ENCODE measurements around the gene PGBD4. TPM values are rescaled to one million over a fixed set of nuclear protein-coding genes. Genes with fewer than 3 reads are reported as not detected.

PGBD4 gene
- total and polyA plus RNA-seq, 11 donors: 0.86 to 2.1 (median 1.4) TPM

DNA sequence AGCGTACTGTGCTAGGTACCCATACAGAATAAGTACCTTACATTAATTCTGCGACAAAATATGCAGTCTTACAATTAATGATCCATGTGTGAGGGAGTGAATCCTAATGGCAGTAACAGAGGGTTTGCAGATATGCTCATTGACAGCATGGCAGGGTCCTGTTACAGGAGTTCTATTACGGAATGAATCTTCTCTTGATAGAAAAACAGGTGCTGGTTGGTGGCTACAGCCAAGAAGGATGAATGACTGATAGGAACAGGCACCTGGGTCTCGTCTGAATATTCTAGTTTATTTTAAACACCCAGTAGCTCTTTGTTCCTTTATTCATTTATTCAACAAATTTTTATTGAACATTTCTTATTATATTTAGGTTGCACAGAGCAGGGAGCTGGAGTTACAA lies 22.8 kb downstream of the PGBD4 start:
- DNase-seq (no peak), ATAC-seq (no peak)
- Histone ChIP-seq H3K4me1 (no peaks in the 10 kb centered on the region), H3K4me3 (no peak overlapping the region), H3K27me3 (no peaks in the 10 kb centered on the region), H3K27ac (no peak overlapping the region), H3K36me3 (no peaks in the 10 kb centered on the region), H3K9me3 (no peaks in the 10 kb centered on the region)
- intact Hi-C loops (cut with DNase I): no loop called here
- WGBS, 4 donors: 71 to 76% (median 74%) methylated on average over 4 of the region's 4 CpGs
- TF ChIP-seq, protein P1, sequence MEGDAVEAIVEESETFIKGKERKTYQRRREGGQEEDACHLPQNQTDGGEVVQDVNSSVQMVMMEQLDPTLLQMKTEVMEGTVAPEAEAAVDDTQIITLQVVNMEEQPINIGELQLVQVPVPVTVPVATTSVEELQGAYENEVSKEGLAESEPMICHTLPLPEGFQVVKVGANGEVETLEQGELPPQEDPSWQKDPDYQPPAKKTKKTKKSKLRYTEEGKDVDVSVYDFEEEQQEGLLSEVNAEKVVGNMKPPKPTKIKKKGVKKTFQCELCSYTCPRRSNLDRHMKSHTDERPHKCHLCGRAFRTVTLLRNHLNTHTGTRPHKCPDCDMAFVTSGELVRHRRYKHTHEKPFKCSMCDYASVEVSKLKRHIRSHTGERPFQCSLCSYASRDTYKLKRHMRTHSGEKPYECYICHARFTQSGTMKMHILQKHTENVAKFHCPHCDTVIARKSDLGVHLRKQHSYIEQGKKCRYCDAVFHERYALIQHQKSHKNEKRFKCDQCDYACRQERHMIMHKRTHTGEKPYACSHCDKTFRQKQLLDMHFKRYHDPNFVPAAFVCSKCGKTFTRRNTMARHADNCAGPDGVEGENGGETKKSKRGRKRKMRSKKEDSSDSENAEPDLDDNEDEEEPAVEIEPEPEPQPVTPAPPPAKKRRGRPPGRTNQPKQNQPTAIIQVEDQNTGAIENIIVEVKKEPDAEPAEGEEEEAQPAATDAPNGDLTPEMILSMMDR (IDR thresholded peaks at IDR 0.05): no peak
- TF ChIP-seq POLR2A (IDR thresholded peaks at IDR 0.05): no peak

DNA sequence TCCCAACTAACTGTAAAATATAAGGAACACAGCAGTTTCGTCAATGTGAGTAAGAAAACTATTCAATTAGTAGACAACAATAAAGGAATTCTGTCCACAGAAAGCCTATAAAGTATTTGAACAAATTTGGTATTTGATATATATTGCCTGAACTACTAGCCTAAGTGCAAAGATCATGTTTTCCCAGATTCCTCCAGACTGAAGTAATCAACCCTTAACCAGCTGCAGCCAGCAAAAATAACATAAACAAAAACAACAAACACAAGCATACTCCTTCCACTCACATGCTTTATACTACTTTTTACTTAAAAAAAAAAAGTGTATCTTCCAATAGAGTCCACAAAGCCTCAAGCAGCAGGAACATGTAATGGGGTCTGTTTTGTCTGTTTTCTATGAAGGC lies 24.1 kb downstream of the PGBD4 start:
- TF ChIP-seq, protein P1 (IDR thresholded peaks at IDR 0.05): no peak
- TF ChIP-seq POLR2A (IDR thresholded peaks at IDR 0.05): no peak
- Histone ChIP-seq H3K4me3 (no peak overlapping the region), H3K4me1 (no peaks in the 10 kb centered on the region), H3K36me3 (no peaks in the 10 kb centered on the region), H3K9me3 (no peaks in the 10 kb centered on the region), H3K27me3 (no peaks in the 10 kb centered on the region), H3K27ac (no peak overlapping the region)
- WGBS, 4 donors: 72 to 86% (median 77%) methylated on average over 1 of the region's 1 CpG
- intact Hi-C loops (cut with DNase I): no loop called here
- no peak for ATAC-seq
- no peak for DNase-seq

DNA sequence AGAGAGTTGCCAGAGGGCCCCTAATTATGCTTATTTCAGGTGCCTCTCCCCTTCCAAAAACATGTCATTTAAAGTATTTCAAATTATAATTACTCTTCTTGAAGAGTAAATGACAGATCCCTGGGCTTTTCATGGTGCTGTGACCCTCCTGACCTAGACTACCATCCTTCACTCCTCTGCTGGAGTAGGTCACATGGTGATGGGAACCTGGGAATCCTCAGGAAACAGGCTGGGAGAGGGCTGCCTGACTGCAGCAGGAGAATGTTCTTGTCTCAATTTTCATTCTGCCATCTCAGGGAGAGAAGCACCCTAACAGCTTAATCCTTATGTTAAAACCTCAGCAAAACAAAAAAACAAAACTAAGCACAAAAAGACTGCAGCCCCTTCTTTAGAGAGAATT lies 24.6 kb downstream of the PGBD4 start:
- TF ChIP-seq, protein P1 (IDR thresholded peaks at IDR 0.05): no peak
- no peak for TF ChIP-seq POLR2A (IDR thresholded peaks at IDR 0.05)
- Histone ChIP-seq H3K27me3 (no peaks in the 10 kb centered on the region), H3K27ac (no peak overlapping the region), H3K4me3 (no peak overlapping the region), H3K9me3 (no peaks in the 10 kb centered on the region), H3K36me3 (no peaks in the 10 kb centered on the region), H3K4me1 (no peaks in the 10 kb centered on the region)
- DNase-seq (no peak), ATAC-seq (no peak)
- intact Hi-C loops (cut with DNase I): no loop called here

DNA sequence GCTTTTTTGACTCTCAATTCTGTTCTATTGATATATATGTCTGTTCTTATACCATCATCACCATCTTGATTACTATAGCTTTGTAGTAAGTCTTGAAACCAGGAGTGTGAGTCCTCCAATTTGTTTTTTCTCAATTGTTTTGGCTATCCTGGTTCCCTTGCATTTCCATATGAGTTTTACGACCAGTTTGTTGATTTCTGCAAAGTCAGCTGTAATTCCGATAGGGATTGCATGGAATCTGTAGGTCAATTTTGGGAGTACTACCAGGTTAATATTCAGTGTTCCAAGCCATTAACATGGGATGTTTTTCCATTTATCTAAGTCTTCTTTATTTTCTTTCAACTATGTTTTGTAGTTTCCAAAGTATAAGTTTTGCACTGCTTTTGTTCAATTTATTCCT lies 27.0 kb downstream of the PGBD4 start:
- H3K36me3 ChIP-seq: peaks cover 0 to 5% (median 0%) of the 10 kb centered on the region in 9 donors
- no peak for DNase-seq
- no peaks in the 10 kb centered on the region for H3K27me3 ChIP-seq
- intact Hi-C loops (cut with DNase I): no loop called here
- no peak overlapping the region for H3K27ac ChIP-seq
- H3K4me3 ChIP-seq: no peak overlapping the region
- H3K4me1 ChIP-seq: no peaks in the 10 kb centered on the region
- 46 to 50% (median 48%) methylated on average over 2 of the region's 2 CpGs for WGBS, 4 donors
- H3K9me3 ChIP-seq: no peaks in the 10 kb centered on the region
- ATAC-seq: no peak
- TF ChIP-seq, protein P1 (IDR thresholded peaks at IDR 0.05): no peak
- TF ChIP-seq POLR2A (IDR thresholded peaks at IDR 0.05): no peak
